Measurements from ENCODE around the gene NRG4.
"Not testable (repeated sequence)": the region's sequence is repeated elsewhere in the genome, so short reads cannot be mapped to it uniquely, and the experiment has no call there.

The NRG4 gene

GRCh38 chr15:75994220-75994619, 18.0 kb downstream of the NRG4 start:
- DNase-seq (ENCODE audit: low read depth, low spot score), result no peak

GRCh38 chr15:75992897-75993296, 19.3 kb downstream of the NRG4 start:
- no peak for DNase-seq (ENCODE audit: low read depth, low spot score)

DNA sequence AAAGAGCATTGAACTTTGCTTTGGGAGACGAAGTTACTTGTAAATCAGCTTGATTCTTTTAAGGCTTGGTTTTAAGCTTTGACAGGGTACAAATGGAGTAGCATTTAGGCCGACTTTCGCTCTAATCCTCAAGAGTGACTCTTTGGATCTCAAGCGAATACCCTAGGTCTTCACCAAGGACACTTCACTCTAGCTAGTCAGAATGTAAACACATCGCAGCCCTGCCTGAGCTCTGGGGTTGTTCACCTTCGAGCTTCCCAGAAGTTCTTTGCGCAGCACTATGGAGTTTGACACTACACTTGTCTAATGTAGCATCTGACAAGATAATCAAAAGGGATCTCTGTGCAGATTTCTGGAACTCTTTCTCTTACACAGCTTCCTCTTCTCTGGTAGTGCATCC, 22.3 kb downstream of the NRG4 start:
- DNase-seq (ENCODE audit: low read depth, low spot score), result no peak

- no peak for DNase-seq (ENCODE audit: low read depth, low spot score)
Measured at GRCh38 chr15:75989045-75989444, 23.2 kb downstream of the NRG4 start.

GRCh38 chr15:75985971-75986370, 26.3 kb downstream of the NRG4 start:
- no peak for DNase-seq (ENCODE audit: low read depth, low spot score)

GRCh38 chr15:75984706-75985105, 27.5 kb downstream of the NRG4 start:
- not testable (repeated sequence) for DNase-seq (ENCODE audit: low read depth, low spot score)

DNA sequence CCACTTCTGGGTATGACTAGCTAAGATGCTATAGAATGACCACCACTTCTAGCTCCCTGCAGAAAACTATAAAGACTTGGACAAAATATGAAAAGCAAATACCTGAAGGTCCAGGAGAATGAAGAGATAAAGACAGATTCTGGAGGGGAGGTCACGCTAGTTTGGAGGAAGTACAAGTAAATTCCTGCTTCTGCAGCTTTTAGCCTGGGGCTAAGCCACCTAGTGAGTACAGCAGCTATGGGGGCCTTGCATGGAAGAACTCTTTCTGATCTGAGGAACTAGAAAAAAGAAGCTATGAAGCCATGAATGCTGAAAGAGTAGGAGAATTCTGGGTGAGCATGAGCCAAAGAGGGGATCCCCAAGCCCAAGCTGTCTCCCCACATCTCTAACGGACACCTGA, 29.8 kb downstream of the NRG4 start:
- DNase-seq (ENCODE audit: low read depth, low spot score), result no peak

DNA sequence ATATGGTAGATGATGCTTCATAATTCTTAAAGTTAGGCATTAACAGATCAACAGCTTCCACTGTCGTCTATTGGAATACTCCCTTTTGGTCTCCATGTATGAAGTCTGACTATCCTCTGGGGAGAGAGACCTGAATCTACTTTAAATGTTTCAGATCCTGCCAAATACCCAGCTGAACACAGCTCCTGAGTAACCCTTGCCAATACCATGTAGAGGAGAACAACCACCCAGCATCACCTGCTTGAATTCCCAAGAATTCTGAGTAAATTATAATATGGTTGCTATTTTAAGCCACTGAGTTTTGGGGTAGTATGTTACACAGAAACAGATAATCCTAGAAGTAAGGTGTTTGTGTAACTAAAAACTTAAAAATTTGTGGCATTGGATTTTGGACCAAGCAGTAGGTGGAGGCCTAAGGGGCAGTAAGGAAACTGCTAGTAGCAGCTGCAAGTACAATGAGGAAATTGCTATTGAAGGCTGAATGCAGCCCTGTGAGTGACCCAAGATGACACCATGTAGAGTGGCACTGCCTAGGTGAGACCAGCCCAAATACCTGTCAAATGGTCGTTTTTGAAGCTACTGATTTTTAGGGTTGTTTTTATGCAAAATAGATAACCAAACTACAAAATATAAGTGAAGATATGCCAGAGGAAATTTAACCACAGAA, 30.9 kb downstream of the NRG4 start:
- no peak for DNase-seq (ENCODE audit: low read depth, low spot score)

- not testable (repeated sequence) for DNase-seq (ENCODE audit: low read depth, low spot score)
Measured at GRCh38 chr15:75976766-75977165, 35.5 kb downstream of the NRG4 start.

DNA sequence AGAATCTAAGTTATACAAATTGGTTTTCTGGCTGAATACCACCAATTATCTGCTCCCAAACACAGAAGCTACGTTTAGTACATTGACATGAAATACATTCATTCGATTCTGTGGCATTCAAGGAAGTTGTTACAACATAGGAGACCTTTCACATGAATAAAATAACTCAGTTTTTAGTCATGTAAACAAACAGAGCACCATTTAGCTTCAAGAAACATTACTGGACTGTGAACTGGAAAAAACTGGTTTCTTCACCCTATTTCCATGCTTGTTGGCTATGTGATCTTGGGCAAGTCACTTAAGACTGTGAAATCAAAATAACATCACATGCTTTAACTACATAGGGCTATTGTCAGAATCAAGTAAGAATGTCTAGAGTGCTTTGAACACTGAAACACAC, 46.2 kb downstream of the NRG4 start:
- no peak for DNase-seq (ENCODE audit: low read depth, low spot score)

DNA sequence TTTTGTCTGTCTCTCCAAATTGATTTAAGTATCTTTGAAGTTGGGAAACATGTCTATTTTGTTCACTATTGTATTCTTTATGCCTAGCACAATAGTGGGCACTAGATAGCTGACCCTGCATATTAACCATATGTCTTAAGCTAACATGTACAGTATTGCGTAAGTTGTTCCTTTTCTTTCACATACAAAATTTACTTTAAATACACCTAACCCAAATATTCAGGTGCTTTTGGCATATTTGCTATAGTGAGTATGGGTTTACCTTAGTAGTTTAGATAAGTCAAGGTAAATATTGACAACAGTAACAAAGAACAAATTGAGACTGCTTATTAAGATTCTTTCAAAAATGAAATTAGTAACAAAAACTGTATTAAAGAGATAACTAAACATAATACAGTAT, 50.9 kb downstream of the NRG4 start:
- no peak for DNase-seq (ENCODE audit: low read depth, low spot score)

DNA sequence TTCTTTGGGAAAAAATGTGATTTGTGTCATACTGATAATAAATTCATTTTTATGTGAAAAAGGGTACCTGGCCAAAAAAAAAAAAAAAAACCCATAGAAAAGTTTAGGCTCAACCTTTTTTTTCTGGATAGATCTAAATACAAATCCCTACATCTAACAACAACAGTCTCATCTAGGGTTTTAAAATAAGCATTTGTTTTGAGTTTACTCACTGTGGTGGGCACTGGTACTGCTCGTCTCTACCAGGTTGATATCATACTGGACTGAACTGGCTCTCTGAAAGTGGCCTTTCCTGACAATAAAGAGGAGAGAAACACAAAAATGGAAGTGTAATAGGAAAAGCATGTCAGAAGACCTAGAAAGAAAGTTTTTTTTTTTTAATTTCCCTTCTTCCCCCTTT, 56.5 kb downstream of the NRG4 start:
- DNase-seq (ENCODE audit: low read depth, low spot score), result no peak

DNA sequence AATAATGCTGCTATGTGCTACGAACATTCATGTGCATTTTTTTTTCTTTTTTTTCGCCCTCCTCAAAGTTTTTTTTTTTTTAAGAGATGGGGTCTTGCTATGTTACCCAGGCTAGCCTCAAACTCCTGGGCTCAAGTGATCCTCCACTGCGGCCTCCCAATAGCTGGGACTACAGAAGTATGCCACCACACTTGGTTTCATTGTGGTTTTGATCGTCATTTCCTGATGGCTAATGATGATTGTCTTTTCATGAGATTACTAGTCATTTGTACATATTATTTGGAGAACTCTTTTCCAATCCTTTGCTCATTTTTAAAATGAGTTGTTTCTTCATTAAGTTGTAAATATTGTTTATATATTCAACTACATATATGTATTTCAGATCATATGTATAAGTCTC, 59.7 kb downstream of the NRG4 start:
- no peak for DNase-seq (ENCODE audit: low read depth, low spot score)

DNA sequence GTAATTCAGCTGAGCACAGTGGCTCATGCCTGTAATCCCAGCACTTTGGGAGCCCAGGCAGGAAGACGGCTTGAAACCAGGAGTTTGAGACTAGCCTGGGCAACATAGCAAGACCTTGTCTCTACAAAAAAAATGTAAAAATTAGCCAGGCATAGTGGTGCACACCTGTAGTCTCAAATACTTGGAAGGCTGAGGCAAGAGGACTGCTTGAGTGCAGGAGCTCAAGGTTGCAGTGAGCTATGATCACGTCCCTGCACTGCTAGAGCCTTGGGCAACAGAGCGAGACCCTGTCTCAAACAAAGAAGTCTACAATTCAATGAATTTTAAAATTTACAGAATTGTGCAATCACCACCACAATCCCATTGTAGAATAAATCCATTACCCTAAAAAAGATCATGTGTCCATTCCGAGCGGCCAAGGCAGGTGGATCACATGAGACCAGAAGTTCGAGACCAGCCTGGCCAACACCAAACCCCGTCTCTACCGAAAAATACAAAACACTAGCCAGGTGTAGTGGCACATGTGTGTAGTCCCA, 63.4 kb downstream of the NRG4 start:
- DNase-seq (ENCODE audit: low read depth, low spot score), result no peak

GRCh38 chr15:75947092-75947491, 65.1 kb downstream of the NRG4 start:
- no peak for DNase-seq (ENCODE audit: low read depth, low spot score)

GRCh38 chr15:75945953-75946352, 66.3 kb downstream of the NRG4 start:
- no peak for DNase-seq (ENCODE audit: low read depth, low spot score)

DNA sequence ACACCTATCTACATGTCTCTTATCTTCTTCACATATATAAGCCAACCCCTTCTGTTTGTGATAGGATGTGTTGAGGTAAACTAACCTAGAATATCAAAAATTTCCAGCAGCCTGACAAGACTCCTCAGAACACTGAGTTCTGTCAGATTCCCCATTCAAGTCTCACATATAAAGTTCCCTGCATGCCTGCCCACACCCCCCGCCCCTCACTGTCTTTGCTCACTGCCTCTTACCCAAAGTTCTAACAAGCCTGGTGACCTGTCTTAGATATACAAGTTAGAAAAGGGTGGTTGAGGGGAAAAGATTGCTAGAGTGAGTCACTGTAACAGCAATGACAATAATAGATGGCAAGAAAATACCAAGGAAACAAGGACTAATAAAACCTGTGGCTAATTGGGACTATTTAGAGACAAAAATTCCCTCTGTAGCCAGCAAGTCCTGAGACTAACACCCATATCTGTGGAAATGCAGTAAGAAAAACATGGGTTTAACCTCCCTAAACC, 68.5 kb downstream of the NRG4 start:
- DNase-seq (ENCODE audit: low read depth, low spot score), result no peak

- DNase-seq (ENCODE audit: low read depth, low spot score), result no peak
Measured at GRCh38 chr15:75943246-75943645, 69.0 kb downstream of the NRG4 start.

GRCh38 chr15:75942464-75942863, 69.8 kb downstream of the NRG4 start:
- no peak for DNase-seq (ENCODE audit: low read depth, low spot score)

- DNase-seq (ENCODE audit: low read depth, low spot score), result no peak
Measured at GRCh38 chr15:75930866-75931265, 81.4 kb downstream of the NRG4 start.

- DNase-seq (ENCODE audit: low read depth, low spot score), result no peak
Measured at GRCh38 chr15:75929799-75930565, 82.2 kb downstream of the NRG4 start.

GRCh38 chr15:75928680-75929608, 83.3 kb downstream of the NRG4 start:
- no peak for DNase-seq (ENCODE audit: low read depth, low spot score)

All from brain pericyte (primary cell).